GM18499 (cell line): ENCODE measurements around the gene GFOD2.
"Not testable (repeated sequence)": the region's sequence is repeated elsewhere in the genome, so short reads cannot be mapped to it uniquely, and the experiment has no call there.

Source experiments
- ATAC-seq: cut with Tn5 transposase; IDR thresholded peaks from one replicate; pipeline ENCODE4 v1.9.1; 2021; ENCODE audit warnings: moderate number of reproducible peaks; ENCODE audit not compliant: insufficient read depth, unreplicated experiment

Gene GFOD2

GRCh38 chr16:67719048-67719777, at the start of gene GFOD2:
GFOD2 (minus strand) TSS chr16:67719316; CDS start chr16:67685715, 33,601 bp downstream.
- peak; percentile 69 for ATAC-seq

GRCh38 chr16:67767953-67768352, 48.8 kb upstream of the GFOD2 start:
- no peak for ATAC-seq

- ATAC-seq, result no peak
These were observed 47.2 kb upstream of the GFOD2 start for GRCh38 chr16:67766291-67766690.

GRCh38 chr16:67764158-67764667, 45.1 kb upstream of the GFOD2 start:
- ATAC-seq, result no peak

- ATAC-seq, result no peak
These were observed 44.0 kb upstream of the GFOD2 start for GRCh38 chr16:67763066-67763465.

GRCh38 chr16:67762385-67762784, 43.3 kb upstream of the GFOD2 start:
- ATAC-seq, result no peak

GRCh38 chr16:67761924-67762323, 42.8 kb upstream of the GFOD2 start:
- no peak for ATAC-seq

- no peak for ATAC-seq
These were observed 41.8 kb upstream of the GFOD2 start for GRCh38 chr16:67760956-67761230.

GRCh38 chr16:67760206-67760955, 41.3 kb upstream of the GFOD2 start:
- ATAC-seq, result no peak

GRCh38 chr16:67758966-67759365, 39.9 kb upstream of the GFOD2 start:
- no peak for ATAC-seq

- no peak for ATAC-seq
These were observed 38.9 kb upstream of the GFOD2 start for GRCh38 chr16:67758006-67758405.

GRCh38 chr16:67752641-67753040, 33.5 kb upstream of the GFOD2 start:
- ATAC-seq, result no peak

- ATAC-seq, result not testable (repeated sequence)
These were observed 32.2 kb upstream of the GFOD2 start for GRCh38 chr16:67751331-67751730.

- no peak for ATAC-seq
These were observed 31.4 kb upstream of the GFOD2 start for GRCh38 chr16:67750466-67750865.

- no peak for ATAC-seq
These were observed 30.4 kb upstream of the GFOD2 start for GRCh38 chr16:67749436-67750078.

- ATAC-seq, result no peak
These were observed 29.7 kb upstream of the GFOD2 start for GRCh38 chr16:67748834-67749233.

GRCh38 chr16:67746846-67747245, 27.7 kb upstream of the GFOD2 start:
- ATAC-seq, result no peak

GRCh38 chr16:67741118-67741517, 22.0 kb upstream of the GFOD2 start:
- no peak for ATAC-seq

- ATAC-seq, result no peak
These were observed 21.3 kb upstream of the GFOD2 start for GRCh38 chr16:67740391-67740790.

GRCh38 chr16:67736858-67737257, 17.7 kb upstream of the GFOD2 start:
- ATAC-seq, result no peak

- ATAC-seq, result no peak
These were observed 15.7 kb upstream of the GFOD2 start for GRCh38 chr16:67734731-67735201.
